Measurements from ENCODE around the gene TMEM132D.

Gene TMEM132D

DNA sequence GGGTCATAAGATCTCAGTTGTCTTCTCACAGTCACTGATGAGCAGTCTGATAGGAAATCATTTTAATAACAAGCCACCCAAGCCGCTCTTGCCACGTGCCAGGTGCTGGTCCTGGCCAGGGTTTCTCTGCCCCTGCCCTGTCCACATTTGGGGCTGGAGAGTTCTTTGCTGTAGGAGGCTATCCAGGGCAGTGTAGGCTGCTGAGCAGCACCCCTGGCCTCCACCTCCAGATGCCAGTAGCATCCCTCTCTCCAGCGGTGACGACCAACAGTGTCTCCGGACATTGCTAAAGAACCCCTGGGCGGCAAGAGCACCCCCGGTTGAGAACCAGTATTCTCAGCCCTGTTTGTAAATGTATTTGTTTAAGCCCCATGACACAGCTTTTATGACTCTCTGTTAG, 806.9 kb downstream of the TMEM132D start:
- TF ChIP-seq, protein P1, sequence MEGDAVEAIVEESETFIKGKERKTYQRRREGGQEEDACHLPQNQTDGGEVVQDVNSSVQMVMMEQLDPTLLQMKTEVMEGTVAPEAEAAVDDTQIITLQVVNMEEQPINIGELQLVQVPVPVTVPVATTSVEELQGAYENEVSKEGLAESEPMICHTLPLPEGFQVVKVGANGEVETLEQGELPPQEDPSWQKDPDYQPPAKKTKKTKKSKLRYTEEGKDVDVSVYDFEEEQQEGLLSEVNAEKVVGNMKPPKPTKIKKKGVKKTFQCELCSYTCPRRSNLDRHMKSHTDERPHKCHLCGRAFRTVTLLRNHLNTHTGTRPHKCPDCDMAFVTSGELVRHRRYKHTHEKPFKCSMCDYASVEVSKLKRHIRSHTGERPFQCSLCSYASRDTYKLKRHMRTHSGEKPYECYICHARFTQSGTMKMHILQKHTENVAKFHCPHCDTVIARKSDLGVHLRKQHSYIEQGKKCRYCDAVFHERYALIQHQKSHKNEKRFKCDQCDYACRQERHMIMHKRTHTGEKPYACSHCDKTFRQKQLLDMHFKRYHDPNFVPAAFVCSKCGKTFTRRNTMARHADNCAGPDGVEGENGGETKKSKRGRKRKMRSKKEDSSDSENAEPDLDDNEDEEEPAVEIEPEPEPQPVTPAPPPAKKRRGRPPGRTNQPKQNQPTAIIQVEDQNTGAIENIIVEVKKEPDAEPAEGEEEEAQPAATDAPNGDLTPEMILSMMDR (conservative IDR thresholded peaks at IDR 0.05; ENCODE audit: low read depth, low read length), result no peak
- DNase-seq (ENCODE audit: low read depth), result no peak
- no peak overlapping the region for H3K4me3 ChIP-seq (ENCODE audit: low read length)

DNA sequence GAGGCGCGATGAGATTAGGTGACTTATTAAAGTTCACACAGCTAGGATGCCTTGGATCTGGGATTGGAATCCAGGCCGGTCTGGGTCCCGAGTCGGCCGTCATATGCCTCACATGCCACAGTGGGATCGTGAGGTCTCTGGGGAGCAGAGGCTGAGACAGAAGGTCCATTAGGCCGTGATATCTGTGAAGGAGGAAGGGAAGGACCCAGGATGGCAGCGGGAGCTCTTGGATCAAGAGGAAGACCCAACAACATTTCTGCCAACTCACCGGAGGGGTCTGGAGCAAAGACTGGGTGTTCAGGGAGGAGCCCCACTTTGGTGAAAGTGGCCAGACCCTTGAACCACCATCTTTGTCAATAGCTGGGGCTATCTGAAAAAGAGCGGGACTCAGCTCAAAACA, 807.6 kb downstream of the TMEM132D start:
- TF ChIP-seq, protein P1 (conservative IDR thresholded peaks at IDR 0.05; ENCODE audit: low read depth, low read length), result no peak
- no peak overlapping the region for H3K4me3 ChIP-seq (ENCODE audit: low read length)
- no peak for DNase-seq (ENCODE audit: low read depth)

DNA sequence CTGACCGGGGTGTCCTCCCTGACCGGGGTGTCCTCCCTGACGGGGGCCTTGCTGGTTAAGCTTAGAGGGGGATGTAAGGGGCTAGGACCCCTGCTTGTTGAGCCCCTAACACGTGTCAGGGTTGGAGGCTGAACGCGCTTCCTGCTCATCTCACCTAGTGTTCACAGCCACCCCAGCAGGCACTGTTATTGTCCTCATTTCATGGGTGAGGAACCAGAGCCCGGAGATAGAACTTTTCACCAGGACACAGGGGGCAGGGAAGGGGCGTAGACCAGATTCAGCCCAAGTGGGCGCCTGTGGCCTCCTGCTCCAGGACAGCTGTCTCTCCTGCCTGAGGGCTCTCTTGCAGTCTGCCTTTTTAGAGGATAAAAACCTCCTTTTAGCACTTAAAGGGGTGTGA, 814.2 kb downstream of the TMEM132D start:
- DNase-seq (ENCODE audit: low read depth), result no peak
- no peak overlapping the region for H3K4me3 ChIP-seq (ENCODE audit: low read length)
- TF ChIP-seq, protein P1 (conservative IDR thresholded peaks at IDR 0.05; ENCODE audit: low read depth, low read length), result no peak

DNA sequence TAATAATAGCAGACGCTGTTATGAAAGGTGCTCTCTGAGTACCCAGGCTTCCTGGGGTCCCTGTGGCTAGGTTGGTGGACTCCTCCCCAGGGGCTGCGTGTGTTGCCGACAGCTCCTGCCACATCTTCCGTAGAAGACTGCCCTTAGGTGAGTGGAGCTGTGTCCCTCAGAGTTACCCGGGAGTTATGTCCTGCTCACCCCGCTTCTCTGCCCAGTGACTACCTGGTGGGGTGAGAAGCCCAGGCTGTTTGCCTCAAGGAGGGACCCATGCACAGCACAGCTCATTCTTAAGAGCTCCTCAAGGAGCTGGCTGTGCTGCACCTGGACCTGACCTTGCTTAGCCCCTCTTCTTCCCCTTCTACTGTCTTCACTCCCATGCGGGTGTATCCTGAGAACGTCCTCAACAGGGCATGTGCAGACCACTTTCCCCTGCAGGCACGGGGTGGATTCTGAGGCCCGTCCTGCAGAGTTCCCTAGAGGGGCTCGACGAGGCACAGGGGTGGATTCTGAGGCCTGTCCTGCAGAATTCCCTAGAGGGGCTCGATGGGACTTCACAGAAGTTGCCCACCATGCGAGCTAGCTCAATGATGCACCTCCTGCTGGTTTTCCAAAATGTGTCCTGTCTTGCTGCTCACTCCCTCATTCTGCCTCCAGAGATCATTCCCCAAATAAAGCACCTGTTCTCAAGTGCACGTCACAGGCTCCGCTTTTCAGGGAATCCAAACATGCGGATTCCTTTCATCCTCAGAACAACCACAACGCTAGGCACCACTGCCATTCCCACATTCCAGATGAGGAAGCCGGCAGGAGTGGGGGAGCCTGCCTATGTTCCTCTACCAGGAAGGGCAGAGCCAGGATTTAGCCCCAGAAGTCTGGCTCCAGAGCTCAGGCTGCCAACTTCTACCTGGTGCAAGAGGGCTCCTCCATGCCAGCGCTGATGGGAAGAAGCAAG, 818.7 kb downstream of the TMEM132D start:
- no peak for DNase-seq (ENCODE audit: low read depth)
- TF ChIP-seq, protein P1 (conservative IDR thresholded peaks at IDR 0.05; ENCODE audit: low read depth, low read length), result no peak
- no peak overlapping the region for H3K4me3 ChIP-seq (ENCODE audit: low read length)

DNA sequence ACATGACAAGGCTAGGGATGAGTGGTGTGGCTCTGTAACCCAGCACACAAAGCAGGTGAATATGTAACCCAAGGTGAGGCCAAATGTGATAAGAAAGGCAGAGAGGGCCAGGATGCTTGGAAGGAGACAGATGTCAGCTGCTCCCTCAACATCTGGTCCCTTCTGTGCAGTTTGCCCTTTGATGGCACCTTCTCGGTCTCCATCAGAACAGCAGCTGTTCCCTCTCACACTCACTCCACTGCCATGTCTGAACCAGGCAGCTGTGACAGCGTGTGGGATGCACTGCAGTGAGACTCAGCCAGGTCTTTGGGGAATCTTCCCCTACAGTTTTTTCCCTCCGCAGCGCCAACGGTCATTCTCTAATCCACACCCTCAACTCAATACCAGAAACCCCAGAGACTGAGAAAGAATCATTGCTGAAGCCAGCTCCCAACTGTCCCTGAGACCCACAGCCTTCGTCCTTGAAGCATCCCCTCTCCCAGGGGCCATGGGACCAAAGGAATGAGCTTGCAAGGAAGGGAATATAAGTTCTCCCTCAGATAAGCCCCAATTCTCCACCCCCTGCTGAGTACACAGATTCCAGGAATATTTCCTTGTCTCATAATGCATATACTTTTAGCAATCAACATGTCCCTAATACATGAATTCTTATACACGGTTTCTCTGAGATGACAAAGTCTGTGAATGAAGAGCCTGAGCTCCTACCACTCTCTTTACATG, 820.5 kb downstream of the TMEM132D start:
- no peak overlapping the region for H3K4me3 ChIP-seq (ENCODE audit: low read length)
- DNase-seq (ENCODE audit: low read depth), result no peak
- TF ChIP-seq, protein P1 (conservative IDR thresholded peaks at IDR 0.05; ENCODE audit: low read depth, low read length), result no peak

DNA sequence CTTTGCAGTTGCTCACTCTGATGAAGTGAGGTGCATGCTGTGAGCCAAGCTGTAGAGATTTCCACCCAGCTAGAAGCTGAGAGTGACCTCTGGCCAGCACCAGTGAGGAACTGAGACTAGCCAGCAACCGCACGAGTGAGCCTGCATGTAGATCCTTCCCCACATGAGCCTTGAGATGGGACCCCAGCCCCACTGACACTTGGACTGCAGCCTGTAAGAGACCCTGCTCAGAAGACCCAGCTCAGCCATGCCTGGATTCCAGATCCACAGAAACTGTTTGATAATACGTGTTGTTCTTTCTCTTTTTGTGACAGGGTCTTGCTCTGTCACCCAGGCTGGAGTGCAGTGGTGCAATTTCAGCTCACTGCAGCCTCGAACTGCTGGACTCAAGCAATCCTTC, 821.4 kb downstream of the TMEM132D start:
- TF ChIP-seq, protein P1 (conservative IDR thresholded peaks at IDR 0.05; ENCODE audit: low read depth, low read length), result no peak
- DNase-seq (ENCODE audit: low read depth), result no peak
- no peak overlapping the region for H3K4me3 ChIP-seq (ENCODE audit: low read length)

Data from retinal pigment epithelial cell (primary cell).